SKM-1 (cell line): ENCODE results near the gene ASTN2.

Experiments
- DNase-seq: peaks from one replicate; lab custom pipeline; 2025; ENCODE audit not compliant: unreplicated experiment; lab: John Stamatoyannopoulos, UW

The ASTN2 gene

DNA sequence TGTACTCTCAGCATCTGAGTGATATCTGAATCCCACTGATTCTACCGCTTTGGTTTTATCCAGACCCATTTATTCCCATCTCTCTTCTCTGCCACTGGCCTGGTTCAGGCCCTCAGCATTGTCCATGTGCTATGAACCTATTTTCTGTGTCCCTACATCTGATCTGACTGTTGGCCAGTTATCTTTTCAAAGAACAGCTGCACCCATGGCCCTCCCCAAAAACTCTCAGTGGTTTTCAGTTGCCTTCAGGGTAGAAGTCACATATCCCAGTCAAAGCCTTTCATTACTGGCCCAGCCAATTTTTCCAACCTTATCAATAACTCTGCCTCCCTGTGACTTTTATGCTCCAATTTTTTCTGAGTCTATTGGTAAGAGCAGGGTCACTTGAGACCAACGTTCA lies 430.7 kb downstream of the ASTN2 start:
- no peak for DNase-seq

DNA sequence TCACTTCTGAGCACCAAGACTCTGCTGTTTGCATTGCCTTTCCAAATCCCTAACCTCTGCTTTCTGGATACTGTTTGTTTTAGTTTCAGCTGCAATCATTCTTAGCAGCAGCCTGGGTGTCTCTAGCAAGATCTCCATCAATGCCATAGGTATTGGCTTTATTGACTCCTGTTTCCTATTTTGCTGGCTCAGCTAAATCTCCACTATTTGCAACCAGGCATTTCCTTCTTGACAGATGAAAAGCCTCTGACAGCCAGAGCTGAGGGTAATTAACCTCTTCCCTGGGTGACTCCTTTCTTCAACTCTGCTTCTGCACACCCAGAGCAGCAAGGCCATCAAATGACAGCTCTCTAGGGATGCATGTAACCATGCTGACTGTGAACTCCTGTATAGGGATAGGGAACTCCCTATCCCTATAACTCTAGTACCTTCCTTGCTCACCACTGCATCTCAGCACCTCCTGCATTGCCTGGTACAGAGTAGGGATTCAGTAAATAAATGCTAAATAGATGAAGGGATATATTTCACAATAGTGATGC lies 434.2 kb downstream of the ASTN2 start:
- DNase-seq = no peak

GRCh38 chr9:116979456-116979855 lies 435.4 kb downstream of the ASTN2 start:
- no peak for DNase-seq

GRCh38 chr9:116978155-116978554 lies 436.7 kb downstream of the ASTN2 start:
- no peak for DNase-seq

- DNase-seq = no peak
Observed at GRCh38 chr9:116975126-116975525, 439.7 kb downstream of the ASTN2 start.

DNA sequence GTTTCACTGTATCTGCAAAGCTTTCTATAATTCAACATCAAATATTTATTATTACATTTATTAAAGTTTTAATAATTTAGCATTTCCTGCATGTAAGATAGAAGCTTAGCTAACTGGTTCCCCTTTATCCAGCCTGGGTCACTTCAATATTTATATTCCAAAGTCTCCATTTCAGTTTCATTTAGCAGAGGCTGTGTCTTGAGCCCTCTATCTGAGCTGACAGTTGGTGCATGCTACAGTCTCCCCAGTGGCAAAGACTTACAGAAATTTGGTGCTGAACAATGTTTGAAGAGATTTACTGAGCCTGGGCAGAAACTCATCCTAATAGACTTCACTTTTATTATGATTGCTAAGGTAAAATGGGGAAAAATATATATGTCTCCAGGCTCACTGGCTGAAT lies 448.7 kb downstream of the ASTN2 start:
- no peak for DNase-seq

DNA sequence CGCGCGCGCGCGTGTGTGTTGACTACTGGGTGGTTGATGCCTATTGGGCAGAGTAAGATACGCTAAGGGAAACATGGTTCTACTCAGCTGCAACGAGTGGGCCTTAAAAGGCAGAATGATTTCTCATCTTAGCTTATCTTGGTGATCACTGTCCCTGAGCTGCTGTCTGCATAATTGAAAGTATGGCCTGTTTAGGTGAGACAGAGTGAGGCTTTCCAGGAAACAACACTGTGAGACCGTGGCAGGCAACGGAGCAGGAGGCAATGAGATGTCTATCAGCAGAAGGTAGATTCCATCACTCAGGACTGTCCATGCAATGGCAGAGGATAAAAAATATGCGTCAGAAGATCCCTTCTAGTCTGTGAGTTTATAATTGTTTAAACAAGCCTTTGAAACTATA lies 450.6 kb downstream of the ASTN2 start:
- DNase-seq = no peak

- no peak for DNase-seq
Observed at GRCh38 chr9:116959809-116960208, 455.0 kb downstream of the ASTN2 start.

DNA sequence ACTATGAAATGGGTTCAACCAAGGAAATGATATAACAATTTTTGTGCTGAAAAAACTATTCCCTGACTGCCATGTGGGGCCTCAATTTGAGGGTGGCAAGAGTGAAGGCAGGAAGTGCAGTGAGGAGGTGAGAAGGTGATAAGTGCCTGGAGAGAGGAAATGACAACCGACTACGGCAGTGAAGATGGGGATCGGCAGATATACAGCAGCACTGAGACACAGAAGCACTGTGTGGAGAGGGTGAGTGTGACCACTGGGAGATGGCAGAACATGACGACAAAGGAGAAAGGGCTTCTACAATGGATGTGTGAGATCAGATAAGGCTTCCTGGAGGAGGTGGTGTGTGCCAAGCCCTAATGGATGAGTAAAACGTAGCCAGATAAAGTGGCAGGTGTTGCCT lies 456.0 kb downstream of the ASTN2 start:
- no peak for DNase-seq

GRCh38 chr9:116954731-116955130 lies 460.1 kb downstream of the ASTN2 start:
- no peak for DNase-seq

- DNase-seq = no peak
Observed at GRCh38 chr9:116953271-116953670, 461.6 kb downstream of the ASTN2 start.

DNA sequence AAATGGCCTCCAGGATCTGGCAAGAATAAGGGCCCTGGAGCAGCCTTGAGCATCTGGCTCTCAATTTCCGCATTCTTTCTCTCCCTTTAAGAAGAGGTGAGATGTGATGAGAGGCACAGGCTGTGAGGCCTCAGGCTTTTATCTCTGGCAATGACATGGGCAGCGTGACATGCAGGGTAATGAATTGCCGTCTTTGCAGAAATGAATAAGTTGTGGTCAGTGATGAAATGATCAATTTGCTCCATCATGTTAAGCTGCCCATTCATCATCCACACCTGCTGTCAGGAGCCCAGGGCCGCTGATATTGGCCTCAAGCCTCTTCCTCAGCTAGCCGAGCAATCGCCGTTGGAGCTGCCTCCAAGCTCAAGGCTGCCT lies 462.4 kb downstream of the ASTN2 start:
- no peak for DNase-seq

- DNase-seq = no peak
Observed at GRCh38 chr9:116951588-116952435, 463.0 kb downstream of the ASTN2 start.

- DNase-seq = no peak
Observed at GRCh38 chr9:116945817-116946216, 469.0 kb downstream of the ASTN2 start.

DNA sequence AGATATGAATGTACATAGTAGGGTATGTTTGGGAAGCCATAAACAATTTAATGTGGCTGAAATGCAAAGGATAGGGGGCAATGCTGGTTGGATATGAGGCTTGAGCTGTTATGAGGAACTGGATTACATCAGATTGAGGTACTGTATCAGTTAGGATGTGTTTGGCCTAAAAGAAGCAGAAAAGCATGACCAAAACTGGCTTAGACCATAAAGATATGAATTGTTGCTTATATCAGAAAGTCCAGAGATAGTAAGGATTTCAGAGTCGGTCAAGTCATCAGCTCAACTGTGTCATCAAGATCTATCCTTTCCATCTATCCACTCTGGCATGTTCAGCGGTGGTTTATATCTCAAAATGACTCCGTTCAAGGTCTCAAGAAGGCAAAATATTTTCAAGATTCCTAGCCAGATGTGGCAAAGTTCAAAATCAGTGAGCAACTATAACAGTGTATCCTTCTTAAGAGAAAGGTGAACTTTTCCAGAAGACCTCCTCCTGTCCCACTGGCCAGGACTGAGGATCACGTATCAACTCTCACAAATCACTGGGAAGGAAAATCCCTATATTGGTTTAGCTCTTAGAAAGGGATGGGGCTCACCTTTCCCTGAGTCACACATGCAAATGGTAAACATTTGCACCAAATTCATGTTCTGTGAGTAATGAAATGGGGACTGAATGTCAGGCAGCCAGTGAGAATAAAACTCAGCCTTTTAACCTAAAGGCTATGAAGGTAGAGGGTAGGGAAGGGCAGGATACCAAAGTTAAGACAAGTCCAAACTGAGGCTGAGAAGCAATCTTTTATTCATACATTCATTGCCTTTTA lies 469.9 kb downstream of the ASTN2 start:
- no peak for DNase-seq

DNA sequence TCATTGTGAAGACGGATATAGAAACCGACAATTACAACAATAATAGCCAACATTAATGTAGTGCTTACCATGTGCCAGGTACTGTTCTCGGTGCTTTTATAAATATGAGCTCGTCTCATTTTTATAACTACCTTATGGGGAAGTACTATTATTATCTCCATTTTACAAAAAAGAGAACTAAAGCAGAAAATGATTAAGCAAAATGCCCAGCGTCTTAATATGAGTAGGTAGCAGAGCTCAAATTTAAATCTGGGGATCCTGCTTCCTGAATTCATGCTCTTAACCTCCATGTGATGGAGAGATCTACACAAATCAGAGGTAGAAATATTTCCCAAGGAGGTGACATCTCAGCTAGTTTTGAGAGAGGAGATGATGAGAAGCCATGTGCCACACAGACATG lies 470.9 kb downstream of the ASTN2 start:
- DNase-seq = no peak

- no peak for DNase-seq
Observed at GRCh38 chr9:116942593-116943061, 472.2 kb downstream of the ASTN2 start.

- DNase-seq = no peak
Observed at GRCh38 chr9:116941266-116941665, 473.6 kb downstream of the ASTN2 start.

- no peak for DNase-seq
Observed at GRCh38 chr9:116940614-116941215, 474.1 kb downstream of the ASTN2 start.

GRCh38 chr9:116939614-116940013 lies 475.2 kb downstream of the ASTN2 start:
- no peak for DNase-seq

GRCh38 chr9:116939161-116939560 lies 475.7 kb downstream of the ASTN2 start:
- DNase-seq = no peak
